ENCODE results near the gene MED28. TPM values are rescaled to one million over a fixed set of nuclear protein-coding genes. Genes with fewer than 3 reads are reported as not detected.
"Not testable (repeated sequence)": the region's sequence is repeated elsewhere in the genome, so short reads cannot be mapped to it uniquely, and the experiment has no call there.

The MED28 gene
- 40.8 TPM for polyA plus RNA-seq (2013)

- Histone ChIP-seq H3K4me3 (ENCODE audit: control insufficient read depth in 1 of 7, extremely low read depth in 1 of 7, insufficient read depth in 4 of 7, low read depth in 2 of 7, low read length in 6 of 7) (peak within 1 kb of the TSS; percentile 87 to 100 (median 99)), H3K9me3 (ENCODE audit: control extremely low read depth in 1 of 5, control insufficient read depth in 4 of 5, insufficient read depth in 2 of 5, low read depth in 1 of 5, low read length in 4 of 5) (no peaks in the 10 kb centered on the region), H3K36me3 (ENCODE audit: control insufficient read depth in 4 of 4, insufficient read depth in 4 of 4, low read length in 3 of 4) (peaks cover 6 to 22% (median 13%) of the 10 kb centered on the region in 4 experiments), H3K27ac (ENCODE audit: insufficient read depth in 1 of 2, low read depth in 1 of 2, low read length in 2 of 2, poor library complexity in 1 of 2, severe bottlenecking in 2 of 2) (peak within 1 kb of the TSS; percentile 97 to 99), H3K4me1 (ENCODE audit: control extremely low read depth in 1 of 4, control insufficient read depth in 4 of 4, insufficient read depth in 4 of 4, low read length in 3 of 4) (peaks cover 12 to 40% (median 35%) of the 10 kb centered on the region in 4 experiments), H3K27me3 (replicated peaks in 2 of 5; ENCODE audit: control insufficient read depth in 4 of 5, insufficient read depth in 5 of 5, low read length in 4 of 5) (no peaks in the 10 kb centered on the region)
- POLR2A ChIA-PET = interaction anchor here (0.6 to 1.4 kb wide), 5 partner anchors 9 to 1394 kb away, joined by 3 to 7 read pairs (median 3); partner anchors contain the start of genes DCAF16 and NCAPG
- WGBS (ENCODE audit: insufficient coverage) = under 1% methylated on average over 37 of the region's 46 CpGs
- CTCF ChIA-PET = interaction anchor here (0.8 to 2.2 kb wide), 6 partner anchors 12 to 192 kb away, joined by 3 to 6 read pairs (median 3); no protein-coding TSS in a partner anchor
- DNase-seq = peak; percentile 94 to 97 (median 95)
Measured at GRCh38 chr4:17614416-17615299, at the start of gene MED28. MED28 (plus strand) TSS chr4:17614641; CDS start chr4:17614655, 14 bp downstream.

GRCh38 chr4:17565846-17566245 is 48.6 kb upstream of the MED28 start:
- 93% methylated on average over 3 of the region's 3 CpGs for WGBS (ENCODE audit: insufficient coverage)
- H3K27ac ChIP-seq (ENCODE audit: insufficient read depth in 1 of 2, low read depth in 1 of 2, low read length in 2 of 2, poor library complexity in 1 of 2, severe bottlenecking in 2 of 2) = no peak overlapping the region
- H3K27me3 ChIP-seq (replicated peaks in 2 of 5; ENCODE audit: control insufficient read depth in 4 of 5, insufficient read depth in 5 of 5, low read length in 4 of 5) = peaks cover 0 to 4% (median 0%) of the 10 kb centered on the region in 5 experiments
- H3K9me3 ChIP-seq (ENCODE audit: control extremely low read depth in 1 of 5, control insufficient read depth in 4 of 5, insufficient read depth in 2 of 5, low read depth in 1 of 5, low read length in 4 of 5) = no peaks in the 10 kb centered on the region
- H3K4me3 ChIP-seq (ENCODE audit: control insufficient read depth in 1 of 7, extremely low read depth in 1 of 7, insufficient read depth in 4 of 7, low read depth in 2 of 7, low read length in 6 of 7) = no peak overlapping the region
- DNase-seq = no peak
- CTCF ChIA-PET = no interaction called here
- no peaks in the 10 kb centered on the region for H3K36me3 ChIP-seq (ENCODE audit: control insufficient read depth in 4 of 4, insufficient read depth in 4 of 4, low read length in 3 of 4)
- POLR2A ChIA-PET = no interaction called here
- H3K4me1 ChIP-seq (ENCODE audit: control extremely low read depth in 1 of 4, control insufficient read depth in 4 of 4, insufficient read depth in 4 of 4, low read length in 3 of 4) = no peaks in the 10 kb centered on the region

GRCh38 chr4:17567271-17567670 is 47.2 kb upstream of the MED28 start:
- no peaks in the 10 kb centered on the region for H3K36me3 ChIP-seq (ENCODE audit: control insufficient read depth in 4 of 4, insufficient read depth in 4 of 4, low read length in 3 of 4)
- POLR2A ChIA-PET = no interaction called here
- no peak overlapping the region for H3K27ac ChIP-seq (ENCODE audit: insufficient read depth in 1 of 2, low read depth in 1 of 2, low read length in 2 of 2, poor library complexity in 1 of 2, severe bottlenecking in 2 of 2)
- WGBS (ENCODE audit: insufficient coverage) = 100% methylated on average over 1 of the region's 2 CpGs
- H3K4me1 ChIP-seq (ENCODE audit: control extremely low read depth in 1 of 4, control insufficient read depth in 4 of 4, insufficient read depth in 4 of 4, low read length in 3 of 4) = no peaks in the 10 kb centered on the region
- H3K27me3 ChIP-seq (replicated peaks in 2 of 5; ENCODE audit: control insufficient read depth in 4 of 5, insufficient read depth in 5 of 5, low read length in 4 of 5) = peaks cover 0 to 2% (median 0%) of the 10 kb centered on the region in 5 experiments
- H3K4me3 ChIP-seq (ENCODE audit: control insufficient read depth in 1 of 7, extremely low read depth in 1 of 7, insufficient read depth in 4 of 7, low read depth in 2 of 7, low read length in 6 of 7) = no peak overlapping the region
- no peak for DNase-seq
- no peaks in the 10 kb centered on the region for H3K9me3 ChIP-seq (ENCODE audit: control extremely low read depth in 1 of 5, control insufficient read depth in 4 of 5, insufficient read depth in 2 of 5, low read depth in 1 of 5, low read length in 4 of 5)
- CTCF ChIA-PET = interaction anchor here (1.7 to 3.5 kb wide), 2 partner anchors 15 to 19 kb away, joined by 3 to 12 read pairs; no protein-coding TSS in a partner anchor

- peaks cover 9 to 23% (median 17%) of the 10 kb centered on the region in 4 experiments for H3K4me1 ChIP-seq (ENCODE audit: control extremely low read depth in 1 of 4, control insufficient read depth in 4 of 4, insufficient read depth in 4 of 4, low read length in 3 of 4)
- H3K36me3 ChIP-seq (ENCODE audit: control insufficient read depth in 4 of 4, insufficient read depth in 4 of 4, low read length in 3 of 4) = no peaks in the 10 kb centered on the region
- no peak overlapping the region for H3K4me3 ChIP-seq (ENCODE audit: control insufficient read depth in 1 of 7, extremely low read depth in 1 of 7, insufficient read depth in 4 of 7, low read depth in 2 of 7, low read length in 6 of 7)
- ChIA-PET POLR2A (no interaction called here), CTCF (interaction anchor here (1.3 kb wide), 1 partner anchor 26 kb away, joined by 7 read pairs; no protein-coding TSS in a partner anchor)
- no peak overlapping the region for H3K27ac ChIP-seq (ENCODE audit: insufficient read depth in 1 of 2, low read depth in 1 of 2, low read length in 2 of 2, poor library complexity in 1 of 2, severe bottlenecking in 2 of 2)
- H3K27me3 ChIP-seq (replicated peaks in 2 of 5; ENCODE audit: control insufficient read depth in 4 of 5, insufficient read depth in 5 of 5, low read length in 4 of 5) = no peaks in the 10 kb centered on the region
- H3K9me3 ChIP-seq (ENCODE audit: control extremely low read depth in 1 of 5, control insufficient read depth in 4 of 5, insufficient read depth in 2 of 5, low read depth in 1 of 5, low read length in 4 of 5) = no peaks in the 10 kb centered on the region
- DNase-seq = no peak
- WGBS (ENCODE audit: insufficient coverage) = no CpG with 5 or more reads among the region's 4 CpGs
Measured at GRCh38 chr4:17574206-17574605, 40.2 kb upstream of the MED28 start.

GRCh38 chr4:17575177-17575576 is 39.3 kb upstream of the MED28 start:
- H3K27me3 ChIP-seq (replicated peaks in 2 of 5; ENCODE audit: control insufficient read depth in 4 of 5, insufficient read depth in 5 of 5, low read length in 4 of 5); H3K4me3 ChIP-seq (ENCODE audit: control insufficient read depth in 1 of 7, extremely low read depth in 1 of 7, insufficient read depth in 4 of 7, low read depth in 2 of 7, low read length in 6 of 7); CTCF ChIA-PET; DNase-seq; H3K36me3 ChIP-seq (ENCODE audit: control insufficient read depth in 4 of 4, insufficient read depth in 4 of 4, low read length in 3 of 4); H3K27ac ChIP-seq (ENCODE audit: insufficient read depth in 1 of 2, low read depth in 1 of 2, low read length in 2 of 2, poor library complexity in 1 of 2, severe bottlenecking in 2 of 2); H3K9me3 ChIP-seq (ENCODE audit: control extremely low read depth in 1 of 5, control insufficient read depth in 4 of 5, insufficient read depth in 2 of 5, low read depth in 1 of 5, low read length in 4 of 5): not testable (repeated sequence)
- peaks cover 9 to 23% (median 19%) of the 10 kb centered on the region in 4 experiments for H3K4me1 ChIP-seq (ENCODE audit: control extremely low read depth in 1 of 4, control insufficient read depth in 4 of 4, insufficient read depth in 4 of 4, low read length in 3 of 4)
- POLR2A ChIA-PET = interaction anchor here (0.7 kb wide), 1 partner anchor 82 kb away, joined by 3 read pairs; no protein-coding TSS in a partner anchor
- 97% methylated on average over 12 of the region's 12 CpGs for WGBS (ENCODE audit: insufficient coverage)

- ChIA-PET POLR2A (interaction anchor here (1.1 kb wide), 1 partner anchor 28 kb away, joined by 3 read pairs; no protein-coding TSS in a partner anchor), CTCF (no interaction called here)
- Histone ChIP-seq H3K4me1 (ENCODE audit: control extremely low read depth in 1 of 4, control insufficient read depth in 4 of 4, insufficient read depth in 4 of 4, low read length in 3 of 4) (peaks cover 9 to 23% (median 19%) of the 10 kb centered on the region in 4 experiments), H3K27ac (ENCODE audit: insufficient read depth in 1 of 2, low read depth in 1 of 2, low read length in 2 of 2, poor library complexity in 1 of 2, severe bottlenecking in 2 of 2) (peak within 1 kb of the TSS; percentile 72 to 89), H3K27me3 (replicated peaks in 2 of 5; ENCODE audit: control insufficient read depth in 4 of 5, insufficient read depth in 5 of 5, low read length in 4 of 5) (no peaks in the 10 kb centered on the region), H3K4me3 (ENCODE audit: control insufficient read depth in 1 of 7, extremely low read depth in 1 of 7, insufficient read depth in 4 of 7, low read depth in 2 of 7, low read length in 6 of 7) (peak within 1 kb of the TSS; percentile 62 to 90 (median 85)), H3K9me3 (ENCODE audit: control extremely low read depth in 1 of 5, control insufficient read depth in 4 of 5, insufficient read depth in 2 of 5, low read depth in 1 of 5, low read length in 4 of 5) (no peaks in the 10 kb centered on the region), H3K36me3 (ENCODE audit: control insufficient read depth in 4 of 4, insufficient read depth in 4 of 4, low read length in 3 of 4) (peaks cover 0 to 19% (median 7%) of the 10 kb centered on the region in 4 experiments)
- WGBS (ENCODE audit: insufficient coverage) = 0% methylated on average over 71 of the region's 91 CpGs
- DNase-seq = peak; percentile 95 to 98 (median 97)
Measured at GRCh38 chr4:17576932-17577664, 37.3 kb upstream of the MED28 start, which contains the start of gene LAP3. LAP3 (plus strand) TSS chr4:17577198; CDS start chr4:17577466, 268 bp downstream.
